ENCODE data around the gene RNF214.
"Not testable (repeated sequence)": the region's sequence is repeated elsewhere in the genome, so short reads cannot be mapped to it uniquely, and the experiment has no call there.

Gene RNF214

DNA sequence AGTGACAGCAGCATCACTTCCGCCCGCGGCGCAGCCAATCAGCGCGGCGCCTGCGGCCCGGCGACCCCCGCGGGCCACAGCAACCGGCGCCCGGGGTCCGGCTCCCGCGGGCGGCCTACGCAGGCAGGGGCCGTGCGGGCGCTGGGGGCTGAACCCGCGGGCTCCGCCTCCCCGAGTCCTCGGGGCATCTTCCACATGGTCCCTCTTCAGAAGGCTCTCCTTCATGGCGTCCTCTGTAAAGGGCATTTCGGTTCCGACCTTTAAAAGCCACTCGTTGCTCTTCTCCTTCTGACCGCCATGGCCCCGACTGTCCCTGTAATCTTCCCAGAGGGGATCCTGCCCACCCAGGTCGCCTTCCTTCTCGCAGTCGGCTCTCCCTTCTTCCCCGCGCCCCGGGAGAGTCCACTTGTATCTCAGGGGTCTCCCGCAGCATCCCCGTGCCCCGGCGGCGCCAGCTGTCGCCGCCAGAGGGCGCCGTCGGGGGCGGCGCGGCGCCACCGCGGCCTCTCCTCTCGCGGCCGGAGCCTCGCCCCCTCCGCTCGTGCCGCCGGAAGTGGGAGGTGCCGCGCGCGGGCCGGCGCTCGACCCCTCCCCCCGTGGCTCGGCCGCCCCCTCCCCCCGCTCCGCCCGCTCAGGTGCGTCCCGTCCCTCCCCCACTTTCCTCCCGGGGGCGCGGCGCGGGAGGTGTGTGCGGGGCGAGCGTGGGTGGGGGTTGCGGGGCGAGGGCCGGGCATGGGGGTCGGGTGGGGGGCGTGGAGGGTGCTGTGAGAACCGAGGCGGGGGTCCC is at the start of gene RNF214:
Gene RNF214, plus strand, starts transcription at position 580 of the 787 bp plus-strand sequence. CDS start 1,602 bp downstream, outside the sequence.
- DNase-seq, result peak; percentile 83
- Histone ChIP-seq H3K4me2 (ENCODE audit: insufficient read depth, low read length) (peak within 1 kb of the TSS; percentile 100), H3K4me1 (ENCODE audit: insufficient read depth, low read length) (peaks cover 44% of the 10 kb centered on the region), H3K79me2 (ENCODE audit: insufficient read depth, low read length) (peaks cover 53% of the 10 kb centered on the region), H2AFZ (ENCODE audit: low read depth, low read length) (peak within 1 kb of the TSS; percentile 88), H3K9ac (ENCODE audit: low read depth, low read length) (peak within 1 kb of the TSS; percentile 71), H4K20me1 (ENCODE audit: insufficient read depth, low read length) (peaks cover 15% of the 10 kb centered on the region), H3K27ac (ENCODE audit: low read length) (peak within 1 kb of the TSS; percentile 84), H3K4me3 (ENCODE audit: low read depth in 1 of 2, low read length in 2 of 2) (peak within 1 kb of the TSS; percentile 81 to 91), H3K36me3 (ENCODE audit: insufficient read depth, low read length) (peaks cover 33% of the 10 kb centered on the region), H3K9me3 (ENCODE audit: insufficient read depth, low read length, severe bottlenecking) (no peaks in the 10 kb centered on the region), H3K27me3 (ENCODE audit: insufficient read depth, low read length, poor library complexity) (no peaks in the 10 kb centered on the region)
- TF ChIP-seq, protein P1, sequence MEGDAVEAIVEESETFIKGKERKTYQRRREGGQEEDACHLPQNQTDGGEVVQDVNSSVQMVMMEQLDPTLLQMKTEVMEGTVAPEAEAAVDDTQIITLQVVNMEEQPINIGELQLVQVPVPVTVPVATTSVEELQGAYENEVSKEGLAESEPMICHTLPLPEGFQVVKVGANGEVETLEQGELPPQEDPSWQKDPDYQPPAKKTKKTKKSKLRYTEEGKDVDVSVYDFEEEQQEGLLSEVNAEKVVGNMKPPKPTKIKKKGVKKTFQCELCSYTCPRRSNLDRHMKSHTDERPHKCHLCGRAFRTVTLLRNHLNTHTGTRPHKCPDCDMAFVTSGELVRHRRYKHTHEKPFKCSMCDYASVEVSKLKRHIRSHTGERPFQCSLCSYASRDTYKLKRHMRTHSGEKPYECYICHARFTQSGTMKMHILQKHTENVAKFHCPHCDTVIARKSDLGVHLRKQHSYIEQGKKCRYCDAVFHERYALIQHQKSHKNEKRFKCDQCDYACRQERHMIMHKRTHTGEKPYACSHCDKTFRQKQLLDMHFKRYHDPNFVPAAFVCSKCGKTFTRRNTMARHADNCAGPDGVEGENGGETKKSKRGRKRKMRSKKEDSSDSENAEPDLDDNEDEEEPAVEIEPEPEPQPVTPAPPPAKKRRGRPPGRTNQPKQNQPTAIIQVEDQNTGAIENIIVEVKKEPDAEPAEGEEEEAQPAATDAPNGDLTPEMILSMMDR (IDR thresholded peaks at IDR 0.05; ENCODE audit: borderline replicate concordance, extremely low read depth, low read length, poor library complexity, severe bottlenecking), result peak; percentile 97
- TF ChIP-seq EZH2 (IDR thresholded peaks at IDR 0.05; ENCODE audit: borderline replicate concordance, low read depth, low read length, severe bottlenecking), result no peak
- ATAC-seq (ENCODE audit: insufficient read depth, low read depth), result peak; percentile 83

DNA sequence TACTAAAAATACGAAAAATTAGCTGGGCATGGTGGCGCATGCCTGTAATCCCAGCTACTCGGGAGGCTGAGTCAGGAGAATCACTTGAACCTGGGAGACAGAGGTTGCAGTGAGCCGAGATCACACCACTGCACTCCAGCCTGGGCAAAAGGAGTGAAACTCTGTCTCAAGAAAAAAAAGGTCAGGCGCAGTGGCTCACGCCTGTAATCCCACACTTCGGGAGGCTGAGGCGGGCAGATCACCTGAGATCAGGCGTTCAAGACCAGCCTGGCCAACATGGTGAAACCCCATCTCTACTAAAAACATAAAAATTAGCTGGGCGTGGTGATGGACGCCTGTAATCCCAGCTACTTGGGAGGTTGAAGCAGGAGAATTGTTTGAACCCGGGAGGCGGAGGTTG is 49.3 kb upstream of the RNF214 start:
- not testable (repeated sequence) for H3K9me3 ChIP-seq (ENCODE audit: insufficient read depth, low read length, severe bottlenecking); ATAC-seq (ENCODE audit: insufficient read depth, low read depth); H3K9ac ChIP-seq (ENCODE audit: low read depth, low read length); H3K27me3 ChIP-seq (ENCODE audit: insufficient read depth, low read length, poor library complexity); H3K4me2 ChIP-seq (ENCODE audit: insufficient read depth, low read length); H3K4me3 ChIP-seq (ENCODE audit: low read depth in 1 of 2, low read length in 2 of 2); H3K27ac ChIP-seq (ENCODE audit: low read length); H4K20me1 ChIP-seq (ENCODE audit: insufficient read depth, low read length); H3K79me2 ChIP-seq (ENCODE audit: insufficient read depth, low read length); DNase-seq; H2AFZ ChIP-seq (ENCODE audit: low read depth, low read length)
- peaks cover 14% of the 10 kb centered on the region for H3K36me3 ChIP-seq (ENCODE audit: insufficient read depth, low read length)
- peaks cover 31% of the 10 kb centered on the region for H3K4me1 ChIP-seq (ENCODE audit: insufficient read depth, low read length)

DNA sequence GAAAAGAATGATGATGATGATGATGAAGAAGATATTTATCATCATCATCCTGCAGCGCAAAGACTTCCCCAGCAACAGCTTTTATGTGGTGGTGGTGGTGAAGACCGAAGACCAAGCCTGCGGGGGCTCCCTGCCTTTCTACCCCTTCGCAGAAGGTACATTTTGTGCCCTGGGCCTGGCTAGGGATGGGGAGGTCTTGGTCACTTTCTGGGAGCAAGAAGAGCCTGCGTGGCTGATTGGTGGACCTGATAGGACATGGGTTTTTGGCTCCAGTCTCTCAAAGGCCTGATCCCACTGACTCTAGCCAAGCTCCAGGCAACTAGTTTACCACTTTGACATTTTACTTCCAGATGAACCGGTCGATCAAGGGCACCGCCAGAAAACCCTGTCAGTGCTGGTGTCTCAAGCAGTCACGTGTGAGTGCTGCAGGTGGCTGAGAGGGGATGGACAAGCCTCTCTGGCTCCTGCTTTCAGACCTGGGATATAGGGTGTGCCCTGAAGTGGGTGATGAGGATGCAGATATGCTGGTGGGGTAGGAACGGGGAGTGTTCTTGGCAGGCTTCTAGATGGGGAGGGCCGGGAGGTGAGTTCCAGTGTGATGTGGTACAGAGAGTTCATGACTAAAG is 48.6 kb upstream of the RNF214 start:
- Histone ChIP-seq H2AFZ (ENCODE audit: low read depth, low read length) (no peak overlapping the region), H3K4me2 (ENCODE audit: insufficient read depth, low read length) (no peak overlapping the region), H3K9ac (ENCODE audit: low read depth, low read length) (no peak overlapping the region), H4K20me1 (ENCODE audit: insufficient read depth, low read length) (peaks cover 7% of the 10 kb centered on the region; the same call in 1 of the 2 replicates), H3K27ac (ENCODE audit: low read length) (no peak overlapping the region), H3K27me3 (ENCODE audit: insufficient read depth, low read length, poor library complexity) (no peaks in the 10 kb centered on the region), H3K4me1 (ENCODE audit: insufficient read depth, low read length) (peaks cover 28% of the 10 kb centered on the region), H3K36me3 (ENCODE audit: insufficient read depth, low read length) (peaks cover 17% of the 10 kb centered on the region), H3K79me2 (ENCODE audit: insufficient read depth, low read length) (no peaks in the 10 kb centered on the region), H3K9me3 (ENCODE audit: insufficient read depth, low read length, severe bottlenecking) (no peaks in the 10 kb centered on the region), H3K4me3 (ENCODE audit: low read depth in 1 of 2, low read length in 2 of 2) (no peak overlapping the region)
- no peak for DNase-seq
- no peak for TF ChIP-seq EZH2 (IDR thresholded peaks at IDR 0.05; ENCODE audit: borderline replicate concordance, low read depth, low read length, severe bottlenecking)
- TF ChIP-seq, protein P1 (IDR thresholded peaks at IDR 0.05; ENCODE audit: borderline replicate concordance, extremely low read depth, low read length, poor library complexity, severe bottlenecking), result no peak
- ATAC-seq (ENCODE audit: insufficient read depth, low read depth), result no peak
